Gastrocnemius medialis (tissue), 4 donors: ENCODE results near the gene NCMAP.

ENCODE experiments used
- POLR2A ChIP-seq, 2 donors: fragments of 450-650 bp; IDR thresholded peaks; one replicate each; pipeline ENCODE4 v1.6.1; 2017; ENCODE audit warnings: antibody characterized with exemption in 2 of 2, mild to moderate bottlenecking in 2 of 2, moderate library complexity in 2 of 2
- TF ChIP-seq, protein P1 (sequence below), 5 experiments: fragments of 450-650 bp in 3 of 5; fragments of 200-600 bp in 2 of 5; sonication (generic) in 2 of 5; IDR thresholded peaks in 4 of 5; conservative IDR thresholded peaks in 1 of 5; 1 replicate in 4 of 5; 2 replicates in 1 of 5; pipeline ENCODE4 v1.5.1; 2016 to 2019; ENCODE audit warnings: antibody characterized with exemption in 5 of 5, mild to moderate bottlenecking in 3 of 5, moderate library complexity in 3 of 5

DNA sequence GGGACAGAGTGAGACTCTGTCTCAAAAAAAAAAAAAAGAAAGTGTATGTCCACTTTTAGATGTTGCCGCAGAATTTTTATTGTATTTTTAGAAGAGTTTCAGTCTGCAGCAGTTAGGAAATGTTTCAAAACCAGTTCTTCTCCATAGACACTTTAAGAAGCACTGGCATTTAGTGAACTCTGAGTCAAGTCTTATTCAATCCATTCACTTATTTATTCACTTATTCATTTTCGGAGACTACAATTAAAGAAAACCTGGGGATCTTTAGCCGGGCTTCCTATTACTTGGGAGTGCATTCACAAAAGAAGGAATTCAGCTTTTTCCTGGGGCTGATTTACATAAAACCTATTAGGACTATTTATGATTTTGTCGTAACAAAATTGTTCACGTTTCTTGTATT lies 40.9 kb upstream of the NCMAP start:
- TF ChIP-seq POLR2A (IDR thresholded peaks at IDR 0.05), result no peak
- TF ChIP-seq, protein P1, sequence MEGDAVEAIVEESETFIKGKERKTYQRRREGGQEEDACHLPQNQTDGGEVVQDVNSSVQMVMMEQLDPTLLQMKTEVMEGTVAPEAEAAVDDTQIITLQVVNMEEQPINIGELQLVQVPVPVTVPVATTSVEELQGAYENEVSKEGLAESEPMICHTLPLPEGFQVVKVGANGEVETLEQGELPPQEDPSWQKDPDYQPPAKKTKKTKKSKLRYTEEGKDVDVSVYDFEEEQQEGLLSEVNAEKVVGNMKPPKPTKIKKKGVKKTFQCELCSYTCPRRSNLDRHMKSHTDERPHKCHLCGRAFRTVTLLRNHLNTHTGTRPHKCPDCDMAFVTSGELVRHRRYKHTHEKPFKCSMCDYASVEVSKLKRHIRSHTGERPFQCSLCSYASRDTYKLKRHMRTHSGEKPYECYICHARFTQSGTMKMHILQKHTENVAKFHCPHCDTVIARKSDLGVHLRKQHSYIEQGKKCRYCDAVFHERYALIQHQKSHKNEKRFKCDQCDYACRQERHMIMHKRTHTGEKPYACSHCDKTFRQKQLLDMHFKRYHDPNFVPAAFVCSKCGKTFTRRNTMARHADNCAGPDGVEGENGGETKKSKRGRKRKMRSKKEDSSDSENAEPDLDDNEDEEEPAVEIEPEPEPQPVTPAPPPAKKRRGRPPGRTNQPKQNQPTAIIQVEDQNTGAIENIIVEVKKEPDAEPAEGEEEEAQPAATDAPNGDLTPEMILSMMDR (IDR thresholded peaks at IDR 0.05 in 4 of 5, conservative IDR thresholded peaks at IDR 0.05 in 1 of 5), result no peak
